Activated CD4-positive, alpha-beta T cell treated with anti-CD3 and anti-CD28 coated beads, Interleukin-2, amount 50 U/mL, for 16 hours (primary cell): Measurements from ENCODE around the gene ROBO1.
"Not testable (repeated sequence)": the region's sequence is repeated elsewhere in the genome, so short reads cannot be mapped to it uniquely, and the experiment has no call there.

ENCODE experiments used
- DNase-seq: peaks from one replicate; pipeline ENCODE4 v3.0.0-alpha.2; 2020

ROBO1 gene

GRCh38 chr3:78762121-78762520, 1005.7 kb downstream of the ROBO1 start:
- no peak for DNase-seq

- no peak for DNase-seq
Measured at GRCh38 chr3:78761126-78761525, 1006.7 kb downstream of the ROBO1 start.

GRCh38 chr3:78757731-78758130, 1010.1 kb downstream of the ROBO1 start:
- DNase-seq, result no peak

- DNase-seq, result no peak
Measured at GRCh38 chr3:78754066-78754743, 1013.6 kb downstream of the ROBO1 start.

- no peak for DNase-seq
Measured at GRCh38 chr3:78751266-78751665, 1016.5 kb downstream of the ROBO1 start.

- not testable (repeated sequence) for DNase-seq
Measured at GRCh38 chr3:78750291-78750690, 1017.5 kb downstream of the ROBO1 start.

GRCh38 chr3:78749056-78749455, 1018.7 kb downstream of the ROBO1 start:
- DNase-seq, result no peak

- DNase-seq, result no peak
Measured at GRCh38 chr3:78745847-78746246, 1022.0 kb downstream of the ROBO1 start.

GRCh38 chr3:78742491-78742890, 1025.3 kb downstream of the ROBO1 start:
- no peak for DNase-seq

GRCh38 chr3:78742041-78742440, 1025.8 kb downstream of the ROBO1 start:
- DNase-seq, result no peak

- no peak for DNase-seq
Measured at GRCh38 chr3:78741066-78741645, 1026.6 kb downstream of the ROBO1 start.

- no peak for DNase-seq
Measured at GRCh38 chr3:78738833-78739232, 1029.0 kb downstream of the ROBO1 start.

- no peak for DNase-seq
Measured at GRCh38 chr3:78737988-78738387, 1029.8 kb downstream of the ROBO1 start.

GRCh38 chr3:78736863-78737262, 1030.9 kb downstream of the ROBO1 start:
- no peak for DNase-seq

- DNase-seq, result no peak
Measured at GRCh38 chr3:78734048-78734637, 1033.7 kb downstream of the ROBO1 start.

GRCh38 chr3:78732893-78733292, 1034.9 kb downstream of the ROBO1 start:
- DNase-seq, result no peak

GRCh38 chr3:78732471-78732870, 1035.3 kb downstream of the ROBO1 start:
- DNase-seq, result no peak

- DNase-seq, result no peak
Measured at GRCh38 chr3:78729946-78730345, 1037.9 kb downstream of the ROBO1 start.

- no peak for DNase-seq
Measured at GRCh38 chr3:78728406-78729145, 1039.2 kb downstream of the ROBO1 start.

GRCh38 chr3:78726545-78726944, 1041.3 kb downstream of the ROBO1 start:
- no peak for DNase-seq

- DNase-seq, result no peak
Measured at GRCh38 chr3:78725703-78726246, 1042.0 kb downstream of the ROBO1 start.

- DNase-seq, result no peak
Measured at GRCh38 chr3:78724859-78725258, 1042.9 kb downstream of the ROBO1 start.

- not testable (repeated sequence) for DNase-seq
Measured at GRCh38 chr3:78724364-78724763, 1043.4 kb downstream of the ROBO1 start.
